Measurements from ENCODE around the gene ARL11. TPM values are rescaled to one million over a fixed set of nuclear protein-coding genes. Genes with fewer than 3 reads are reported as not detected.

The ARL11 gene
- total RNA-seq, 2 donors from 2014 or later, result 0.52 TPM; not detected in 1

GRCh38 chr13:49681842-49682435, 53.6 kb downstream of the ARL11 start:
- H3K27me3 ChIP-seq, result no peaks in the 10 kb centered on the region
- no peak for TF ChIP-seq POLR2A (IDR thresholded peaks at IDR 0.05)
- TF ChIP-seq CTCF (IDR thresholded peaks at IDR 0.05), result no peak
- H3K4me1 ChIP-seq, result no peaks in the 10 kb centered on the region
- H3K27ac ChIP-seq, result no peak overlapping the region
- DNase-seq (no peak), ATAC-seq (no peak)
- 84 to 87% methylated on average over 4 of the region's 4 CpGs for WGBS, 2 donors
- H3K36me3 ChIP-seq (replicated peaks in 1 of 2; ENCODE audit: insufficient read depth in 1 of 2, low read depth in 2 of 2), result peaks cover 0 to 2% of the 10 kb centered on the region in 2 donors
- H3K4me3 ChIP-seq, result no peak overlapping the region
- no peaks in the 10 kb centered on the region for H3K9me3 ChIP-seq
- intact Hi-C loops (cut with DNase I), result no loop called here

Other genes starting within 250 kb of the ARL11 start
- 10 to 100 TPM in 1 of 2 donors, 1 to 10 TPM in 1; 6.9 to 13.0 TPM for gene CAB39L, start 184.4 kb upstream of the ARL11 start, total RNA-seq
- gene SETDB2, start 184.2 kb upstream of the ARL11 start, total RNA-seq, result 1 to 10 TPM; 4.9 to 8.6 TPM
- 10 to 100 TPM; 22.7 to 30.1 TPM for gene PHF11, start 132.6 kb upstream of the ARL11 start, total RNA-seq
- 10 to 100 TPM in 1 of 2 donors, 1 to 10 TPM in 1; 6.3 to 12.2 TPM for gene RCBTB1, start 42.9 kb upstream of the ARL11 start, total RNA-seq
- 10 to 100 TPM; 30.7 to 72.1 TPM for gene EBPL, start 63.0 kb downstream of the ARL11 start, total RNA-seq
- 10 to 100 TPM in 1 of 2 donors, 1 to 10 TPM in 1; 6.3 to 10.9 TPM for gene KPNA3, start 164.2 kb downstream of the ARL11 start, total RNA-seq